ENCODE data around the gene TMBIM6.
A peak's percentile ranks its signal among the peaks of the same experiment; 100 is the strongest.

TMBIM6 gene

DNA sequence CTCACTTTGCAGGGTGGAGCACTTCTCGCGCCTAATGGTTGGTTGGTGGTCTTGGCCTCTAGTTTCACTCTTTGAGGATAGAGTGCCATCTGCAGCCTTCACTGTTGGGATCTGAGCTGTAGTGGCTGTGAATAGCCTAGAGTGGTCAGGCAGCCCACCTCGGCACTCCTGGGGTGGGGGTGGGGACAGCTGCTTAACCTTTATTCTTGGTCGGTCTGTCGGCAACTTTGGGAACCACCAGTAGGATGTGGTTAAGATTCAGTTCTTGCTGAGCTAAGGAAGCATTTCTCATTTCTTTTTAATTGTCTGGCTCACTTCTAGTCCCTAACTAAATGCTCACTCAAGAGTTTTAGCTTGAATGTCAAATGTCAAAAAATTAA, 21.1 kb downstream of the TMBIM6 start:
- Histone ChIP-seq H3K4me2 (ENCODE audit: low read depth, low read length, poor library complexity, severe bottlenecking) (no peak overlapping the region), H3K9me3 (ENCODE audit: insufficient read depth, low read length) (no peaks in the 10 kb centered on the region), H3K36me3 (ENCODE audit: low read length) (peaks cover 34% of the 10 kb centered on the region), H3F3A (ENCODE audit: insufficient read depth) (peaks cover 7% of the 10 kb centered on the region; the same call in 1 of the 2 replicates), H3K9ac (ENCODE audit: low read length) (no peak overlapping the region), H4K20me1 (ENCODE audit: low read depth, low read length) (no peaks in the 10 kb centered on the region), H3K4me3 (ENCODE audit: insufficient read depth, low read length, poor library complexity, severe bottlenecking) (no peak overlapping the region), H3K27ac (ENCODE audit: low read depth, low read length) (no peak overlapping the region), H3K27me3 (ENCODE audit: low read length) (no peaks in the 10 kb centered on the region), H3K9me2 (replicated peaks; ENCODE audit: insufficient read depth, low read length) (no peaks in the 10 kb centered on the region), H3K79me2 (ENCODE audit: insufficient read depth, low read length) (no peaks in the 10 kb centered on the region), H2AFZ (ENCODE audit: low read depth, low read length, severe bottlenecking) (no peak overlapping the region)
- no peak for TF ChIP-seq EZH2phosphoT487 (conservative IDR thresholded peaks at IDR 0.05; ENCODE audit: low read length)
- TF ChIP-seq, protein P1, sequence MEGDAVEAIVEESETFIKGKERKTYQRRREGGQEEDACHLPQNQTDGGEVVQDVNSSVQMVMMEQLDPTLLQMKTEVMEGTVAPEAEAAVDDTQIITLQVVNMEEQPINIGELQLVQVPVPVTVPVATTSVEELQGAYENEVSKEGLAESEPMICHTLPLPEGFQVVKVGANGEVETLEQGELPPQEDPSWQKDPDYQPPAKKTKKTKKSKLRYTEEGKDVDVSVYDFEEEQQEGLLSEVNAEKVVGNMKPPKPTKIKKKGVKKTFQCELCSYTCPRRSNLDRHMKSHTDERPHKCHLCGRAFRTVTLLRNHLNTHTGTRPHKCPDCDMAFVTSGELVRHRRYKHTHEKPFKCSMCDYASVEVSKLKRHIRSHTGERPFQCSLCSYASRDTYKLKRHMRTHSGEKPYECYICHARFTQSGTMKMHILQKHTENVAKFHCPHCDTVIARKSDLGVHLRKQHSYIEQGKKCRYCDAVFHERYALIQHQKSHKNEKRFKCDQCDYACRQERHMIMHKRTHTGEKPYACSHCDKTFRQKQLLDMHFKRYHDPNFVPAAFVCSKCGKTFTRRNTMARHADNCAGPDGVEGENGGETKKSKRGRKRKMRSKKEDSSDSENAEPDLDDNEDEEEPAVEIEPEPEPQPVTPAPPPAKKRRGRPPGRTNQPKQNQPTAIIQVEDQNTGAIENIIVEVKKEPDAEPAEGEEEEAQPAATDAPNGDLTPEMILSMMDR (IDR thresholded peaks at IDR 0.05; ENCODE audit: insufficient read depth, low read length, poor library complexity, severe bottlenecking), result no peak

DNA sequence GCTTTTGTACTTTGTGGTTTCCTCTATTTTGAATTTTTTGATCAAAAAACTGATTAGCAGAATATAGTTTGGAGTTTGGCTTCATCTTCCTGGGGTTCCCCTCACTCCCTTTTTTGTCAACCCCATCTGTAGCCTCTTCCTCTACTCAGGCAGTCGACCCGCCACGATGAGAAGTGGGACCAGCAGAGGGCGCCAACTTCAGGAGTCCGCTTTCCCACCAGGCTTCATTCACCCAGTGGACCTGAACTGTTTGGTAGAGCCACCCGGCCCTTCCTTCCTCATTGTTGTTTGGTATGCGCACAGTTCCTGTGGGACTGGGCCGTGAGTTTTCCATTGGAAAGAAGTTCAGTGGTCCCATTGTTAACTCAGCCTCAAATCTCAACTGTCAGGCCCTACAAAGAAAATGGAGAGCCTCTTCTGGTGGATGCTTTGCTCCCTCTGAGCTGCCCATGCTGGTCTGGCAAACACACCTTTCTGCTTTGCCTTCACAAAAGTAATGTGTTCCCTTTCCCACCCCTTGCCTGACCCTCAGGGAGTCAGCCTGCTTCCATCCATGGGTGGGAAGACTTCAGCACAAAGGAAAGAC, 21.7 kb downstream of the TMBIM6 start:
- Histone ChIP-seq H3K36me3 (ENCODE audit: low read length) (peaks cover 27% of the 10 kb centered on the region), H3K27me3 (ENCODE audit: low read length) (no peaks in the 10 kb centered on the region), H3F3A (ENCODE audit: insufficient read depth) (peaks cover 7% of the 10 kb centered on the region; the same call in 1 of the 2 replicates), H4K20me1 (ENCODE audit: low read depth, low read length) (no peaks in the 10 kb centered on the region), H3K27ac (ENCODE audit: low read depth, low read length) (no peak overlapping the region), H3K4me2 (ENCODE audit: low read depth, low read length, poor library complexity, severe bottlenecking) (no peak overlapping the region), H3K9ac (ENCODE audit: low read length) (no peak overlapping the region), H2AFZ (ENCODE audit: low read depth, low read length, severe bottlenecking) (no peak overlapping the region), H3K4me3 (ENCODE audit: insufficient read depth, low read length, poor library complexity, severe bottlenecking) (no peak overlapping the region), H3K9me3 (ENCODE audit: insufficient read depth, low read length) (no peaks in the 10 kb centered on the region), H3K9me2 (replicated peaks; ENCODE audit: insufficient read depth, low read length) (no peaks in the 10 kb centered on the region), H3K79me2 (ENCODE audit: insufficient read depth, low read length) (no peaks in the 10 kb centered on the region)
- TF ChIP-seq, protein P1 (IDR thresholded peaks at IDR 0.05; ENCODE audit: insufficient read depth, low read length, poor library complexity, severe bottlenecking), result peak; percentile 89
- TF ChIP-seq EZH2phosphoT487 (conservative IDR thresholded peaks at IDR 0.05; ENCODE audit: low read length), result no peak

DNA sequence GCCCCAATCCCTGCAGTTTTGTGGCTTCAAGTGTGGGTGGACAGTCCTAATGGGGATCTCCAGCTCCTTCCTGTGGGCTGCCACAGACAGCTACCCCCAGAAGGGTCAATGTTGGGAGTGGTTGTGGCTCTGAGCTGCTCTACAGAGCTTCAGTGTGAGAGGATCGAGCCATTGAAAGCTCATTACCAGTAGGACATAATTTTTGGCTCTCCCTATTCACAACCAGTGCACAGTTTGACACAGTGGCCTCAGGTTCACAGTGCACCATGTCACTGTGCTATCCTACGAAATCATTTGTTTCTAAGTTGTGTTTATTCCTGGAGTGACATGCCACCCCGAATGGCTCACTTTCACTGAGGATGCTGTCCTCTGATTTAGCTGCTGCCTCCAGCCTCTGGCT, 22.8 kb downstream of the TMBIM6 start:
- Histone ChIP-seq H3K9me2 (replicated peaks; ENCODE audit: insufficient read depth, low read length) (no peaks in the 10 kb centered on the region), H3K9me3 (ENCODE audit: insufficient read depth, low read length) (no peaks in the 10 kb centered on the region), H4K20me1 (ENCODE audit: low read depth, low read length) (no peaks in the 10 kb centered on the region), H3K4me2 (ENCODE audit: low read depth, low read length, poor library complexity, severe bottlenecking) (no peak overlapping the region), H3K79me2 (ENCODE audit: insufficient read depth, low read length) (no peaks in the 10 kb centered on the region), H3F3A (ENCODE audit: insufficient read depth) (peaks cover 7% of the 10 kb centered on the region; the same call in 1 of the 2 replicates), H3K27ac (ENCODE audit: low read depth, low read length) (no peak overlapping the region), H3K4me3 (ENCODE audit: insufficient read depth, low read length, poor library complexity, severe bottlenecking) (no peak overlapping the region), H3K27me3 (ENCODE audit: low read length) (no peaks in the 10 kb centered on the region), H2AFZ (ENCODE audit: low read depth, low read length, severe bottlenecking) (no peak overlapping the region), H3K9ac (ENCODE audit: low read length) (no peak overlapping the region), H3K36me3 (ENCODE audit: low read length) (peaks cover 20% of the 10 kb centered on the region)
- no peak for TF ChIP-seq EZH2phosphoT487 (conservative IDR thresholded peaks at IDR 0.05; ENCODE audit: low read length)
- TF ChIP-seq, protein P1 (IDR thresholded peaks at IDR 0.05; ENCODE audit: insufficient read depth, low read length, poor library complexity, severe bottlenecking), result no peak
